Activated T-cell treated with anti-CD3 and anti-CD28 coated beads, Interleukin-2, amount 50 U/mL, for 48 hours (primary cell): ENCODE results near the gene CD59.
"Not testable (repeated sequence)": the region's sequence is repeated elsewhere in the genome, so short reads cannot be mapped to it uniquely, and the experiment has no call there.

Experiments used
- DNase-seq, 2 experiments: peaks; one replicate each; pipeline ENCODE4 v3.0.0-alpha.2; 2020

The CD59 gene

GRCh38 chr11:33742249-33742851, 6.1 kb upstream of the CD59 start:
- DNase-seq = no peak

GRCh38 chr11:33741806-33742205, 5.6 kb upstream of the CD59 start:
- no peak for DNase-seq

GRCh38 chr11:33737362-33737821, 1.2 kb upstream of the CD59 start:
- DNase-seq = no peak

GRCh38 chr11:33735271-33736147, 714 bp downstream of the CD59 start:
- DNase-seq = peak; percentile 56 to 59

- no peak for DNase-seq
Observed at GRCh38 chr11:33734441-33735270, 1.6 kb downstream of the CD59 start.

- no peak for DNase-seq
Observed at GRCh38 chr11:33733980-33734379, 2.2 kb downstream of the CD59 start.

GRCh38 chr11:33731723-33732531, 4.3 kb downstream of the CD59 start:
- peak; percentile 70 for DNase-seq

- DNase-seq = no peak
Observed at GRCh38 chr11:33730716-33731115, 5.5 kb downstream of the CD59 start.

GRCh38 chr11:33729072-33729664, 7.1 kb downstream of the CD59 start:
- not testable (repeated sequence) for DNase-seq

GRCh38 chr11:33727539-33727938, 8.7 kb downstream of the CD59 start:
- DNase-seq = not testable (repeated sequence)

- no peak for DNase-seq
Observed at GRCh38 chr11:33725496-33725895, 10.7 kb downstream of the CD59 start.

GRCh38 chr11:33724644-33725035, 11.6 kb downstream of the CD59 start:
- DNase-seq = no peak

GRCh38 chr11:33723238-33723881, 12.9 kb downstream of the CD59 start:
- DNase-seq = peak; percentile 49 to 56

- peak; percentile 82 to 83 for DNase-seq
Observed at GRCh38 chr11:33722590-33723234, 13.5 kb downstream of the CD59 start.

GRCh38 chr11:33721984-33722383, 14.2 kb downstream of the CD59 start:
- DNase-seq = peak in 1 of 2 experiments; percentile 32

- DNase-seq = no peak
Observed at GRCh38 chr11:33721426-33721825, 14.8 kb downstream of the CD59 start.

GRCh38 chr11:33719587-33719986, 16.6 kb downstream of the CD59 start:
- no peak for DNase-seq

GRCh38 chr11:33718440-33718839, 17.8 kb downstream of the CD59 start:
- DNase-seq = no peak

- no peak for DNase-seq
Observed at GRCh38 chr11:33716243-33716642, 20.0 kb downstream of the CD59 start.

GRCh38 chr11:33713856-33714398, 22.3 kb downstream of the CD59 start:
- DNase-seq = no peak
